Measurements from ENCODE around the gene KLK2. TPM values are rescaled to one million over a fixed set of nuclear protein-coding genes. Genes with fewer than 3 reads are reported as not detected.

The KLK2 gene
- total and polyA plus RNA-seq, 2 of the 13 experiments (the other 11 are each of a cell fraction or from before 2014, with no cell fraction given): 0.11 TPM; not detected in 1

GRCh38 chr19:50843205-50843604 is 30.0 kb upstream of the KLK2 start (continued):
- TF ChIP-seq ZNF33B (CRISPR knock-in tag; IDR thresholded peaks at IDR 0.05) (no peak), ZEB1 (IDR thresholded peaks at IDR 0.05; ENCODE audit: insufficient replicate concordance, low read depth) (no peak), HOXD1 (CRISPR knock-in tag; IDR thresholded peaks at IDR 0.05) (no peak), MXD3 (CRISPR knock-in tag; IDR thresholded peaks at IDR 0.05) (no peak), NCOA2 (CRISPR knock-in tag; IDR thresholded peaks at IDR 0.05) (no peak), PCBP2 (optimal IDR thresholded peaks at IDR 0.05; ENCODE audit: low read depth, low read length, poor library complexity, severe bottlenecking) (no peak), ZNF615 (CRISPR knock-in tag; IDR thresholded peaks at IDR 0.05; ENCODE audit: borderline replicate concordance) (no peak), KAT7 (CRISPR knock-in tag; IDR thresholded peaks at IDR 0.05; ENCODE audit: borderline replicate concordance) (no peak), ZNF275 (CRISPR knock-in tag; IDR thresholded peaks at IDR 0.05; ENCODE audit: borderline replicate concordance) (no peak)

- Histone ChIP-seq H3K36me3 (replicated peaks in 1 of 2; ENCODE audit: control insufficient read depth in 1 of 2, insufficient read depth in 2 of 2, low read length in 2 of 2) (no peaks in the 10 kb centered on the region), H3K27ac (ENCODE audit: extremely low read length, insufficient read depth, low read length) (no peak overlapping the region), H3K4me2 (ENCODE audit: low read depth, low read length) (no peak overlapping the region), H3K4me1 (ENCODE audit: insufficient read depth, low read length) (no peaks in the 10 kb centered on the region), H3K9me3 (ENCODE audit: low read length) (no peaks in the 10 kb centered on the region), H3K79me2 (ENCODE audit: insufficient read depth, low read length) (no peaks in the 10 kb centered on the region), H3K4me3 (replicated peaks in 1 of 3; ENCODE audit: insufficient read depth in 1 of 3, low read depth in 2 of 3, low read length in 3 of 3) (no peak overlapping the region), H4K20me1 (ENCODE audit: insufficient read depth, low read length) (no peaks in the 10 kb centered on the region), H3K27me3 (ENCODE audit: control insufficient read depth in 1 of 2, insufficient read depth in 2 of 2, low read length in 2 of 2) (peaks cover 0 to 4% of the 10 kb centered on the region in 2 experiments; a peak in 2 of 5 replicates), H3K9ac (ENCODE audit: insufficient read depth, low read depth, low read length) (no peak overlapping the region), H2AFZ (ENCODE audit: low read length) (no peak overlapping the region)
- FAIRE-seq (no peak), ATAC-seq (no peak), DNase-seq (ENCODE audit: low spot score) (no peak)
- in situ Hi-C loops (cut with HindIII; ENCODE audit: extremely low pct_ligation_motif_present, low pct_unique_long_range_greater_than_20kb): no loop called here
- WGBS (ENCODE audit: low lambda C conversion rate): 2% methylated on average over 7 of the region's 7 CpGs
- POLR2A ChIA-PET: no interaction called here
- no TSS peak for BruUV-seq (replicated peaks)
- CTCF ChIA-PET (ENCODE audit: low intra/inter-chr PET ratio, low total read pairs): no interaction called here
- intact Hi-C loops (cut with micrococcal nuclease; ENCODE audit: unreplicated experiment): no loop called here
- TF ChIP-seq NFE2L2 (IDR thresholded peaks at IDR 0.05; ENCODE audit: low read length): no peak
- TF ChIP-seq BORCS8-MEF2B (CRISPR knock-in tag; IDR thresholded peaks at IDR 0.05): no peak
- no peak for TF ChIP-seq KMT2A (CRISPR knock-in tag; IDR thresholded peaks at IDR 0.05)
- TF ChIP-seq HCFC1 (IDR thresholded peaks at IDR 0.05; ENCODE audit: low read depth, low read length): no peak
- no peak for TF ChIP-seq ZBED4 (CRISPR knock-in tag; IDR thresholded peaks at IDR 0.05; ENCODE audit: borderline replicate concordance)
- no peak for TF ChIP-seq ZNF24 (IDR thresholded peaks at IDR 0.05)
These were observed 29.5 kb upstream of the KLK2 start for GRCh38 chr19:50843701-50844221.

Data from HepG2 (cell line).